EH (cell line): ENCODE results near the gene PPP6R3.
A peak's percentile ranks its signal among the peaks of the same experiment; 100 is the strongest.

Source experiments
- DNase-seq: peaks from one replicate; pipeline ENCODE4 v3.0.0-alpha.2; 2015; ENCODE audit warnings: low read depth

The PPP6R3 gene

GRCh38 chr11:68560216-68560615 is 99.7 kb downstream of the PPP6R3 start:
- DNase-seq, result no peak

- DNase-seq, result no peak
Observed at GRCh38 chr11:68563454-68563853, 102.9 kb downstream of the PPP6R3 start.

GRCh38 chr11:68564261-68564660 is 103.7 kb downstream of the PPP6R3 start:
- DNase-seq, result no peak

- DNase-seq, result no peak
Observed at GRCh38 chr11:68565768-68566167, 105.2 kb downstream of the PPP6R3 start.

- no peak for DNase-seq
Observed at GRCh38 chr11:68567553-68567952, 107.0 kb downstream of the PPP6R3 start.

GRCh38 chr11:68569357-68569756 is 108.8 kb downstream of the PPP6R3 start:
- no peak for DNase-seq

GRCh38 chr11:68570691-68571090 is 110.1 kb downstream of the PPP6R3 start:
- no peak for DNase-seq

- peak; percentile 39 for DNase-seq
Observed at GRCh38 chr11:68574308-68574707, 113.8 kb downstream of the PPP6R3 start.

- no peak for DNase-seq
Observed at GRCh38 chr11:68575025-68575665, 114.6 kb downstream of the PPP6R3 start.

- no peak for DNase-seq
Observed at GRCh38 chr11:68579455-68579854, 118.9 kb downstream of the PPP6R3 start.

GRCh38 chr11:68581439-68581838 is 120.9 kb downstream of the PPP6R3 start:
- no peak for DNase-seq

- no peak for DNase-seq
Observed at GRCh38 chr11:68581901-68582300, 121.3 kb downstream of the PPP6R3 start.

GRCh38 chr11:68582416-68583040 is 122.0 kb downstream of the PPP6R3 start:
- DNase-seq, result no peak

GRCh38 chr11:68583041-68583446 is 122.5 kb downstream of the PPP6R3 start:
- peak; percentile 67 for DNase-seq

GRCh38 chr11:68584097-68584496 is 123.5 kb downstream of the PPP6R3 start:
- DNase-seq, result peak; percentile 19

GRCh38 chr11:68584991-68585524 is 124.5 kb downstream of the PPP6R3 start:
- no peak for DNase-seq

GRCh38 chr11:68589547-68590216 is 129.1 kb downstream of the PPP6R3 start:
- no peak for DNase-seq

- DNase-seq, result no peak
Observed at GRCh38 chr11:68591719-68592118, 131.2 kb downstream of the PPP6R3 start.

GRCh38 chr11:68593441-68593840 is 132.9 kb downstream of the PPP6R3 start:
- DNase-seq, result no peak

GRCh38 chr11:68594123-68594522 is 133.6 kb downstream of the PPP6R3 start:
- no peak for DNase-seq

GRCh38 chr11:68596231-68596630 is 135.7 kb downstream of the PPP6R3 start:
- DNase-seq, result no peak

GRCh38 chr11:68598816-68599653 is 138.5 kb downstream of the PPP6R3 start:
- peak; percentile 65 for DNase-seq
